SHP77 treated with DMSO at 0.1 percent for 48 hours (cell line): ENCODE results near the gene COL11A1.
"Not testable (repeated sequence)": the region's sequence is repeated elsewhere in the genome, so short reads cannot be mapped to it uniquely, and the experiment has no call there.

Experiments used
- DNase-seq: peaks from one replicate; lab custom pipeline; 2025; lab: John Stamatoyannopoulos, UW

The COL11A1 gene

GRCh38 chr1:103108376-103109150, at the start of gene COL11A1:
COL11A1 (minus strand) TSS chr1:103108522; CDS start chr1:103108178, 344 bp downstream.
- no peak for DNase-seq

GRCh38 chr1:103156966-103157365, 48.6 kb upstream of the COL11A1 start:
- no peak for DNase-seq

DNA sequence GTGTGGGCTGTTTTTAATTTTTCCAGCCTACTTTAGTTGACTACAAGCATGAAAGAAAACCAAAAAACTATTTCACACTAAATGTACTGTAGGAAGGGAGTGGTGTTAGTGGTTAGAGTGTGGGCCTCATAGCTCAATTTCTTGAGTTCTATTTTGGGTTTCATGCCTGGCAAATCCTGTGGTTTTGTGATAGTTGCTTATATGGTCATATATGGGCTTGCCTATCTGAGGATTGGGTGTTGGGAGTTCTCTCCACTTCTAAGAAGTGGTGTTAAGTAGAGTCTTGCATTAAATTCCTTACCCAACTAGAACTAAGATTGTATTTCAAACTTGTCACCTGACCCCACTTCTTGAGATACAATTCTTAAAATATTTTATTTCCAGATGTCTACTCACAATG, 37.8 kb upstream of the COL11A1 start:
- no peak for DNase-seq

DNA sequence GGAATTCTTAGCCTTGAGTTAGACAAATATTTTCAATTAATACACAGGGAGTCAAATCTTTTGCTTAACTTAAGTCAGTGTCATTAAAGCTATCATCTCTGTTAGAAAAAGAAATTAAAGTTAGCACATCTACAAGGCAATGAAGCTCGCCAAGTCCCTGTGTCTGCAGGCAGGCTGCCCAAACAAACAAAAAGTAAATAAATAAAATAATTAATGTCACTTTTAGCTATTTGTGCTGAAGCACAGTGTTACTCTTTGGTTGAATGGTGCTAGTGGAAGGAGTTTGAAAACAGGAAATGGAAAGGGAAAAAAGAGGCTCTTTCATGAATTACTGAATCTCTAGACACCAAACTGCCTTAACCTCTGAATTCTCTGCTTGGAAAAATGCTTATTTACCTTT, 37.1 kb upstream of the COL11A1 start:
- no peak for DNase-seq

DNA sequence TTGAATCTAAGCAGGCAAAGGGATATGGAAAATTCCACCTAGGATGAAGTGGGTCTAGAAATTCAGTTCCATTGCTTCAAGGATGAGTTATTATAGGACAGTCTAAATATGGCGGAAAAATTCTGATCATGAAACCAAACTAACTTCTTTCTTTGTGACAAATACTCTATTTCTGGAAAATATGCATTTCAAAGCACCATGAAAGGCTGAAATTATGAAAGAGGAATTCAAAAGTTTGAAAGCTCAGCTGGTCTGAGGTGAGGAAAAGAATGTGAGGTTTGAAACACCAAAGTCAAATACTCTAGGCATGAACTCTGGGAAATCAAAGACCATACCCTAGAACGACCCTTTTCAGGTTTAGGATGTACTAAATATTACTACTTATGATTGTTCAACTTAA, 36.4 kb upstream of the COL11A1 start:
- DNase-seq, result no peak

DNA sequence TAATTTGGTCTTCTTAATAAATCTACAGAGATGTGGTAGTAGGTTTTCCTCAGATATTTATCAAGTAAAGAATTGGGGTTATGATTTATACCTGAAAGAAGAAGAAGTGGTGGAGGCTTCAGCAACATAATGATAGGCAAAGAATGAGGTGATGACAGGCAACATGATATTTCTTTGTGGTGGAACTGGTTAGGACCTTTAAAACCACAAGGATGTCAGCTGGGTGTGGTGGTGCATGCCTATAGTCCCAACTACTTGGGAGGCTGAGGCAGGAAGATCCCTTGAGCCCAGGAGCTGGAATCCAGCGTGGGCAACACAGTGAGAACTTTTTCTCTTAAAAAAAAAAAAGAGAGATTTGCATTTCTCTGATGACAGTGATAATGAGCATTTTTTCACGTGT, 34.1 kb upstream of the COL11A1 start:
- DNase-seq, result no peak

GRCh38 chr1:103129796-103130195, 21.5 kb upstream of the COL11A1 start:
- DNase-seq, result no peak

DNA sequence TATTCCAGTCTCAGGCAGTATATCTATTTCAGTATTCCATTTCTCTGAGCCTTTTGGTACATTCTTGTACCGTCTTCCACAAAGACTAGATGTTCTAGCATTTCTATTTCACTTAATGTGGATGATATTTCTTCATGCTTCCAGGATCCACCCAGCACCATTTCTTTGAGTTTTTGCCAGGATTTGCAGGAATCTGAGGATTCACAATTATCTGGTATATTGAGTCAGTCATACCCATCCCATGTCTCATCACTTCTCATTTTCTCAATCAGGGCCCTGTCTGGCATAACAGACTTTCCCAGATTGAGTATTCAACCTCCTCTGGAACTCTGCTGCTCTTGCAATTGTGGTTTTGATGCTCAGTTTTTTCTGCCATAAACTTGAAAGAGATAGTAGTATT, 20.9 kb upstream of the COL11A1 start:
- DNase-seq, result no peak

DNA sequence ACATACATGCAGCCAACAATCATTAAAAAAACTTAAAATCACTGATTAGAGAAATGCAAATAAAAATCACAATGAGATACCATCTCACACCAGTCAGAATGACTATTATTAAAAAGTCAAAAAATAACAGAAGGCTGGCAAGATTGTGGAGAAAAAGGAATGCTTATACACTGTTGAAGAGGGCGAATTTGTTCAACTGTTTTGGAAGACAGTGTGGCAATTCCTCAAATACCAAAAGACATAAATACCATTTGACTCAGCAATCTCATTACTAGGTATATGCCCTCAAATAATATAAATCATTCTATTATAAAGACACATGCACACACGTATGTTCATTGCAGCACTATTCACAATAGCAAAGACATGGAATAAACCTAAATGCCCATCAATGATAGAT, 19.9 kb upstream of the COL11A1 start:
- DNase-seq, result not testable (repeated sequence)

DNA sequence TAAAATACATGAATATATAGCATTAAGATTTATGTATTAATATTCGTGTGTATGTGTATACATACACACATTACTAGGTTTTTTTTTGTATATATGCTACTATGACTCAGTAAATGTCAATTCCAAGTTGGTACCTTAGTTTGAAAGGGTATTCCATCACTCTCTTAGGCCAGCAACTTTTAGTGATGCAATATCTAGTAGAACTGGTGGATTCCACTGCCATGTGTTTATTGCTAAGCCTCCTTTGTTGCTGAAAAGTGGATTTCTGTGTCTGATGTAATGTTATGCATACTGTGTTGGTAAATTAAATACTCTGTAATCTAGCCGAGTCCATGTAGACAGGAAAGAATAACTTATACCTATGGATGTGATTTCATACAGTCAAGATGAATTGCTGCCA, 16.9 kb upstream of the COL11A1 start:
- no peak for DNase-seq

DNA sequence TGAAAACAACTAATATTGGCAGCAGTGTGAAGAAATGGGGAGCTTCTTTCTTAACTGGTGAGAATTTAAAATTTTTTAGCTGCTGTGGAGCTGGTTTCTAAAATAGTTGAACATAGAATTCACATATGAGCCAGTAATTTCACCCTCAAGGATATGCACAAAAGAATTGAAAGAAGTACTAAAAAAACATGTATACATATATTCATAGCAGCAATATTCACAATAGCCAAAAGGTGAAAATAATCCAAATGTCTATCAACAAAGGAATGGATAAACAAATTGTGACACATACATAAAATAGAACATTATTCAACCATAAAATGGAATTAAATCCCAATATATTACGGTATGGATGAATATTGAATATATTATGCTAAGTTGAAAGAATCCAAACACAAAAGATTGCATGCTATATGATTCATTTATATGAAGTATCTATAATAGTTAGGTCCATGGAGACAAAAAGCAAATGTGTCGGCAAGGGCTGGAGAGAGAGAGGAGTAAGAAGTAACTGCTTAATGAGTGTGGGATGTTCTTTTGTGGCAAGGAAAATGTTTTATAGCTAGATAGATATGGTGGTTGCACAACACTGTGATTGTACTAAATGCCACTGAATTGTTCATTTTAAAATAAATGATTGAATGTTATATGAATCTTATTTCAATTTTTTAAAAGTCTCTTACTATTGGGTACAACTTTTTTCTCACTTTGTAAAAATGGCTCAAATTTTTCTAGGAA, 14.8 kb upstream of the COL11A1 start:
- no peak for DNase-seq

DNA sequence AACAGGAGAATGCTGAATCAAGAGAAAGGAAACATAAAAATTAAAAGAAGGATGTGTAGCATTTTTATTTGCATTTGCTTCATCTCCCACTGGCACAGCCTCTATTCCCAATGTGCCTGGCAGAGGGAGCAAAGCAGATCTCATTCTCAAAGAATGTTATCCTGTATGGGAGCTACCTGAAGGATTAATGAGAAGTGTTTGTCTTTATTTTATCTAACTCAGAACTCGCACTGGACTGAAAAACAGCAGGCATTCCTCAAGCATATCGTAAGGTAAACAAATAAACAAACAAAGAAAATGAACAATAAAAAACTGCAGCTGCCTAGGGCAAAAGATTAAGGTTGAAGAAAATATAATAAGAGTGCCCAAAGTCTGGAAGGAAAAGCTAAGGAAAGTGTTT, 12.7 kb upstream of the COL11A1 start:
- no peak for DNase-seq

- DNase-seq, result no peak
These were observed 4.2 kb upstream of the COL11A1 start for GRCh38 chr1:103112546-103112945.

DNA sequence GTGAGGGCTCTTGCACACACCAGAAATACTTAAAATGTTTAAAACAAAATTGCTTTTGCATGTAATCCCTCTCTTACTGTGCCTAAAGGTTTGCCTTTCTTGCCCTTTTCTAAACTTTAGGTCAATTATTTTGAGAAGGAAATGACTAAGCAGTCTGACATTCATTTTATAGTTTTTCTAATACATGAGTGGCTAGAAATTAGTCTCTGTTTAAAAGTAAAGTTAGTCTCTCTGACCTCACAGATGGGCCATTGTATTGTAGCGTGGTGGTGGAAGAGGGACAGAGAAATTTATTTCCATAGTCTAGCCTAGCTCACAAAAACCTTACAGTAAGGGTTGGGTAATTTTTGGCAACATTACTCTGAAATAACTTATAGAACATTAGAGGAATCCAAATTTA, 3.6 kb upstream of the COL11A1 start:
- no peak for DNase-seq

GRCh38 chr1:103110701-103111100, 2.4 kb upstream of the COL11A1 start:
- DNase-seq, result no peak

DNA sequence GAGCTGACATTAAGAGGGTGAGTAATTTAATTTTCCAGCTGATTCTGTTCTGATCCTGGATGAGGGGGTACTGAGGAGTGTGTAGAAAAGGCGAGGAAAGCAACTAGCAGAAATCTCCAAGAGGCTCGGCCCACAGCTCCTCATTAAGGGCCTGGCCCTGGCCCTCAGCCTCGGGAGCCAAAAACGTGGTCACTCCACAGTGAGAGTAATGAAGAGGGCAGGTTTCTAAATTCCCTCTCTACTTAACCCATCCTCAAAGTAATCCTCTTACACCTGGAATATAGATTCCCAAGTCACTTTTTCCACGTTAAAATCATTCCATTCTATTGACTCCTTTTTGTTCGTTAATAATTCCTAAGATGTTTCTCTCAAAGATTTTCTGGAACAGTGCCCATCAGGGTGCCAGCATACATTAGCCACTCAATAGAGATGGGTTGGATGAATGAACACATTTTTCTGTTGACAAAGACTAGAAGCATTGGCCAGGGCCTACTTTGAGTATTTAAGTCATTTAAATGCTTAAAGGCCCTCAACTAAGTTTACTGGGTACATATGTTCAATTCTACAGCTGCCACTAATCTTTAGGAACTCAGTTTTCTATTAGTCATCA, 1.1 kb upstream of the COL11A1 start:
- no peak for DNase-seq

DNA sequence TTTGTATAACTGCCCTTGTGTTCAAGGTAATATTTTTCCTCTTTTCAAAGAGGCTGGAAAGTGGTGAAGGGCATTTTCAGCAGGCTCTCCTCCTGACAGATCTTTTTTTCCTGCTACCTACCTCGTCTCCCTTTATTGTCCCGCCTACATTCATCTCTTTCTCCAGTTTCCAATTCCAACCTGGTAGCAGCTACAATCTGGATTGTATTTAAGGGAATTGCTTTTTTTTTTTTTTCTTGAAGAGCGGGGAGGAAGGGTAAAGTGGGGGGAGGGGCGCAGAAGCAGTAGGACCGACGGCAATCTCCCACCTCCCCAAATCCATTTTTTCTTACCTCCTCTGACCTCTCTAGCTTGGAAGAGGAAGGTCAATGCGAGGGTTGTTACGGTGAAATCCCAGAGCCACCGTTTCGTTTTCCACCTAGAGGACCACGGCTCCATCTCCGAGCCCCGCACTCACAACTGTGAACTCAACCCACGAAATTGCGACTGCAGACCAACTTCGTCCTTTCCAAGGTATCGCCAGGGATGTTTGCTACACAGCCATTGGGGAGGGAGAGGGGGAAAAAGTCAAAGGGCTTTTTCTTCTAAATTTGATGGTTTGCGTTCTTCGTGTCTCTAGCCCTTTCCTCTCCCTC, 464 bp downstream of the COL11A1 start:
- DNase-seq, result no peak

DNA sequence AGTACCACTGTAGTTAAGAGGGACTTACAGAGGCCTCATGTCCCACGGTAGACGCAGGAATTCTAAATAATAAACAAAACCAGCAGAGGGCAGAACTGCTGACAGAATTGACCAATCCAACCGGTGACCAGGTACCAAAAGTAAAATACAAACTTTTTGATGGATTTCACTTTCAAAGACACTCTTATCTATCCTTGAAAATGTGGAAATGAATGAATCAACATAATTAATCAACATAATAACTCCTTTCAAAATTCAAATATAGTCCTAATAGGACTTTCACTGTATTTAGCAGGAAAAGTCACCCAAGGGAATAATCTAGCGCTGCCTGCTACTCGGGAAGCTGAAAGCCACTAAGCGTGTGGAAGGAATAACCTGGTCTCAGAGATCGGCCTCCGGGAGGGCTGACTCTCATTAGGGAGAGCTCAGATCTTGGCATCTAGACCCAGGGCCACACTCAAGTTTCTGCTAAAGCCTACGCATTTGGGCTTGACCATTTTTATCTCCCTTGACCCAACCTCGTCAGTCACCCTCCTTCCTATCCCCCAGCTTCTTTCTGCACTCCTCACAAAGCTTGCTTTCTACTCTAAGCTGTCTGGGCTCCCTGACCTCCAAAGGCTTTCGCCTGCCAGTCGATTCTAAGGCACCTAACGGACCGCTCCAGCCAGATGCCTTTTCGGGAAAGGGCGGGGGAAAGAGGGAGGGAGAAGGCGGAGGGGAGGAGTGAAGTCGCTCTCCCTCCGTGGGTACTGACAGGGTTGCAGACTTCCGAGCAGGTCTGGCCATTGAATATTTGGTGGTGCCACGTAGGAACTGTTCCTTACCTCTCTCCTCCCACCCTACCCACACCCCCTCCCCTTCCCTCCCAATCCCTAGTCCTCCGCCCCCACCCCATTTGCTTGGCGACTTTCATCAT, 1.6 kb downstream of the COL11A1 start:
- peak; percentile 41 for DNase-seq

DNA sequence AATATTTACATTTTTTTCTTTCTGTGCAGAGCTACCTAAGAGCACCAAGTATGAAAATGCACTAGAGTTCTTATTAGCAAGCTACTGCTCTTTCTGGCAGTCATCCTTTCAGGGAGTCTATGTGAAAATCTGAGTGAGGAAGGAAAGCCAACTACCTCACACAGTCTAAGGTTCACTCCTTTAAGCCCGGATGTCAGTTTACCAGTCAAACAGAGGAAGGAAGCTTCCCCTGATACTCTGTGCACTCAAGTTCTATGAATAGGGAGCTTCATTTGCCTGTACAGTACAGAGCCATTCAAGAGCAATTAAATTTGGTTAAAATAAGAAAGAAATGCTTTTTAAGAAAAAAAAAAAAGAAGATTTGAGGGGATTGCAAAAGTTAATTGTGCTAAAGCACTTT, 6.9 kb downstream of the COL11A1 start:
- DNase-seq, result no peak

- no peak for DNase-seq
These were observed 19.1 kb downstream of the COL11A1 start for GRCh38 chr1:103089221-103089620.

DNA sequence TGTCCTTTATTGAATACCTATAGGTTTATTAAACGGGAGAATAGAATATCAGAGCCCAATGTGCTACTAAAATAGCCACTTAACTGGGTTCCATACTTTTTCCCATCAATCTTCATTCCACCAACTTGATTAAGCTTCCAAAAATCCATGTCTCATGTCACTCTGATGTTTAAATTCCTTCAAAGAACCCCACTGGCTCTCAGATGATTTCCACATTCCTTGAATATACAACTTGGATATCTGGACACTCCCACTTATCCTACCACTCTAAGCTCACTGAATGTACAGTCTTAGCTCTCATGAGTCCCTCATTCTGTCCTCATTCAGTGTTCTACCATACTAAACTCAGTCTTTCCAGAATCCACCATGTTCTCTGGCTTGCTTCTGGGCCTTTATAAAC, 21.1 kb downstream of the COL11A1 start:
- DNase-seq, result no peak

DNA sequence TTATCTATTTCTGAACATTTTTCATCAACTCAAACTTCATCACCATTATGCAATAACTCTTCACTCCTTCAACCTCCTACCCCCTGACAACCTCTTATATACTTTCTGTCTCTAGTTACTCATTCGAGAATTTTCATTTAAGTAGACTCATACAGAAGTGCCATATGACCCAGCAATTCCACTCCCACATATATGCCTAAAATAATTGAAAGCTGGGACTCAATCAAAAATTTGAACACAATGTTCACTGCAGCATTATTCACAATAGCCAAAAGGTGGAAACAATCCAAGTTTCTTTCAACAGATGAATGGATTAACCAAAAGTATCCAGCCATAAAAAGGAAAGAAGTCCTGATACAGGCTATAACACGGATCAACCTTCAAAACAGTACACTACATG, 24.1 kb downstream of the COL11A1 start:
- no peak for DNase-seq
